Measurements from ENCODE around the gene NRP2.

The NRP2 gene

DNA sequence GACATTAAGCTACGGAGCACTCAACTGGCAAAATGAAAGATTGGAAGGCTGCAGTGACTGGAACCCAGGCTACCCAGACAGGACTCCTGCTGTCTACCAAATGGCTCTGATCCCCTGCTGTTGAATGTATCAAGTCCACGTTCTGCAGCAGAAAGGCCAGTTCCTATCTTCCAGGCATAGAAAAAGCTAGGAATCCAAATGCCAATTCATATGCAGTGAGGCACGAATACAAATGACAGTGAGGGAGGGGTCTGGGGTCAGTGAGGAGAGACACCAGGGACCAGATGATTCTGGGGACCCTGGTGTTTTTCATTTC is 5.3 kb downstream of the NRP2 start:
- no peak for DNase-seq

GRCh38 chr2:205688417-205689200 is 6.3 kb downstream of the NRP2 start:
- no peak for DNase-seq

GRCh38 chr2:205689820-205690219 is 7.5 kb downstream of the NRP2 start:
- DNase-seq = no peak

DNA sequence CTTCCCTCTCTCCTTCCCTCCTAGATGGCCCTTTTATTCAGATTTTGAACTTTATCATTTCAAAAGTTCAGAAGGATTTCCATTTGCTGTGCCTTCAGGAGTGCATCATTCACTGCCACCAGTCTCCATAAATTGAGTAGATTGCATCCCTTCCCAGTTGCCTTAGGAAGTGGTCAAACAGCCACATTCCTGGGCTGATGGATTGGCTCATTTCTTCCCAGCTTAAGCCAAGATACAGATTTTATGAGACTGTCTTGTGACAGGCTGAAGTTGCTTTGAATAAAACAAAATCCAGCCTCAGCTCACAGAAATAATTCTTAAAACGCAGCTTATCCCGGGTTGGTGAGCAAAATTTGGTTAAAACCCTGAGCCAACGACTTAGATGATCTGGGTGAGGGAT is 9.8 kb downstream of the NRP2 start:
- DNase-seq = no peak

GRCh38 chr2:205694256-205694655 is 12.0 kb downstream of the NRP2 start:
- no peak for DNase-seq

- no peak for DNase-seq
Observed at GRCh38 chr2:205695460-205695991, 13.2 kb downstream of the NRP2 start.

- no peak for DNase-seq
Observed at GRCh38 chr2:205696331-205696926, 14.1 kb downstream of the NRP2 start.

DNA sequence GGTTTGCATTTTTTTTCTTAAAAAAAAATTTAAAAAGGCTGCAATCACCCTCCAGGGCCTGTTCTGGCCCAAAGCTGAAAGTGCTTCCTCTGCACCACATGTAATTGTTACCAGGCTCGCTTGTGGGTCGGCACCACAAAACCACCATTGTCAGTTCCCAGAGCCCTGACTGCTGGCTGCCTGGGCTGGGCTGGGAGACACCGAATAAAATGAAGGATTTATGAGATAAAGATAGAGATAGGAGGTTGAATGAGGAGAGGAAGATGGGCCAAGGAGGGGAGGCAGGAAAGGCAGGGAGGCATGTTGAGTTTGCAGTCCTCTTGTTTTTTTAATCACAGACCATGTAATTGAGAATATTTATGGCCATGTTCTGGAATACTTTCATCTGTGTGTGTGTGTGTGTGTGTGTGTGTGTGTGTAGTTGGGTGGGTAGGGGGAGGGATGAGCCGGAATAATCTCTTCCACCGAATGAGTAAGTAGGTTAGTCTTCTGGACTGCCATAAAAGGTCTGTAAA is 14.7 kb downstream of the NRP2 start:
- no peak for DNase-seq

- DNase-seq = no peak
Observed at GRCh38 chr2:205698286-205699268, 16.3 kb downstream of the NRP2 start.

GRCh38 chr2:205699515-205700289 is 17.4 kb downstream of the NRP2 start:
- DNase-seq = no peak

GRCh38 chr2:205700331-205701132 is 18.2 kb downstream of the NRP2 start:
- DNase-seq = no peak

GRCh38 chr2:205701509-205701908 is 19.2 kb downstream of the NRP2 start:
- DNase-seq = no peak

GRCh38 chr2:205702576-205702975 is 20.3 kb downstream of the NRP2 start:
- no peak for DNase-seq

DNA sequence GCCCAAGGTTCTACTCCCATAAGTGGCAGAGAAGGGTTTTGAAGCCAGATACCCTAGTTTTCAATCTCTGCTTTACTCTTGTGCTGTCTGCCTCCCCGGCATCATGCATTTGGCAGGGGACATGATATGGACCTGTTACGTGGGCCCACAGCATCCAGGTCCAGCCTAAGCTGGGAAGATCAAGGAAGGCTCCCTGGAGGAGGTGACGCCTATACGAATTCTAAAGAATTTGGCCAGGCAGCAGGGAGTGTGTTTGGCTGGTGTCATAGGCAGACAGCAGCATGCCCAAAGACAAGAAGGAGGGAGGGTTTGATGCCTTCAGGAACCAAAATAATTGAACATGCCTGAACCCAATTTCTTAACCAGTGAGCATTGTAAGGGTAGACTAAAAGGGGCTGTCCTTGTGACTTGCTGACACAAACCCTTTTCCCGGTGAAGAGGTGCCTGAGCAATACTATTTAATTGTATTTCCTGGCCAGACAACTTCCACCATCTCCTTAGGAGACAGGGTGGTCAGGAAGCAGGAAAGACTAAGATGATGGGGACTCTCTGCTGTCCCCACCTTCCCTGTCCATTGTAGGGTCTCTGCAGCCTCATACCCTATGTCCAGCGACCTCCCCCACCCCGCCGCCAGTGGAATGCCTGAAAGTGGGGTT is 21.3 kb downstream of the NRP2 start:
- DNase-seq = no peak

- no peak for DNase-seq
Observed at GRCh38 chr2:205704127-205704741, 21.9 kb downstream of the NRP2 start.

GRCh38 chr2:205705511-205706349 is 23.4 kb downstream of the NRP2 start:
- no peak for DNase-seq

- no peak for DNase-seq
Observed at GRCh38 chr2:205706769-205707381, 24.6 kb downstream of the NRP2 start.

DNA sequence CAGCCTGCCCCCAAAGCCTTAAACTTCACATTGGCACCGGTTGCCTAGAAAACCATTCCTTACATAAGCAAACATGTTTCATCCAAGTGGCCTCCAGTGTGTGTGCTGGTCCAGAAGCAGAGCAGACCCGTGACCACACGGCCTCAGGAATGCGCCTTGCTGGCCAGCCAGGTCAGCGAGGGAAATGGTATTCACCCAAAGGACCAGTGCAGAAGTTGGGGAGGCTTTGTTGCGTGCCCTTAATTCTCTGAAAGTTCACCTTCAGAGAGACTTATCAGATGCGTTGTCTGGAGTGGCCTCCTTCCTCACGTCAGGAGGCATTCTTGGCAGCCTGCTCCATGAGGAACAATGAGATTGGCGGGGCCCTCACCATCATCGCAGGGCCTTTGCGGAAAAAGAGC is 25.9 kb downstream of the NRP2 start:
- no peak for DNase-seq

- no peak for DNase-seq
Observed at GRCh38 chr2:205709319-205709718, 27.0 kb downstream of the NRP2 start.

Measured in effector CD4-positive, alpha-beta T cell (primary cell).